ENCODE measurements around the gene ZNF81.
"Not testable (repeated sequence)": the region's sequence is repeated elsewhere in the genome, so short reads cannot be mapped to it uniquely, and the experiment has no call there.

Gene ZNF81

DNA sequence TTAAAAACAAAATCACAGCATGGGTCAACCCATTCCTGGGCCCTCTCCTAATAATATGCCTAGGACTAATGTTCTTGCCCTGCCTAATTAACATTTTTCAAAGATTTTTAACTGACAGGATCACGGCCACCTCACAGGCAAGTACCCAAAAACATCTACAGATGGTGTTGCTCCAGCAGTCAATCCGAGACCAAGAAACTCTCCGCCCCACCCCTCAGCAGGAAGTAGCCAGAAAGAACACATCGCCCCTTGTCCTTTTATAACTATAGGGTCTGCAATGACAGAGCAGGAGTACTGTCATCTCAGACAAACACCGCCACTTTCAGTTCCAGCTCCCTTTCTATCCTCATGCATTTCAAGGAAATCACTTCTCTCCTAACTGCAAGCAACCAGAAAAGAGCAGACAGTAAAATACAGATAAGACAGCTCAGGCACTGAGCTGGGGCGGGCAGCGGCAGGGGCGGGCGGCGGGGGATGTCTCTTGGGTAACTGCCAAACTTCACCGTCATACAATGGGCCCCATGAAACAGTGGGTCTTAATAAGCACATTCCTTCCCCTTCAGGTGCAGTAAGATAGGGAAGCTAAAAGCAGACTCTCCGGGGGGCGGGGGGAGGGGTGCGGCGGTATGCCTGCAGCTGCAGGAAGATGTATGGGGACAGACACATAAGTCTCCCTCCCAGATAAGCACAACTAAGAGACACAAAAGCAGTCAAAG, 99.7 kb downstream of the ZNF81 start:
- DNase-seq (ENCODE audit: low read depth), result no peak

- no peak for DNase-seq (ENCODE audit: low read depth)
These were observed 100.2 kb downstream of the ZNF81 start for GRCh38 chrX:47936940-47937317.

DNA sequence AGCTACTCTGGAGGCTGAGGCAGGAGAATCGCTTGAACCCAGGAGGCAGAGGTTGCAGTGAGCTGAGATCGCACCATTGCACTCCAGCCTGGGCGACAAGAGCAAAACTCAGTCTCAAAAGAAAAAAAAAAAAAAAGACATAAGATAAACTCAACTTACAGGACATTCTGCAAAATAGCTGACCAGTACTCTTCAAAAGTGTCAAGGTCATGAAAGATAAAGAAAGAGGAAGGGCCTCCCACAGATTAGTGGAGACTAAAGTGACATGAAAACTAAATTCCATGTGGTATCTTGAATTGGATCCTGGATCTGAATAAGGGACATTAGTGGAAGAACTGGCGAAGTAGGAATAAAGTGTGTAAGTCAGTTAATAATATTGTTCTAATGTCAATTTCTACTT, 103.7 kb downstream of the ZNF81 start:
- no peak for DNase-seq (ENCODE audit: low read depth)

- DNase-seq (ENCODE audit: low read depth), result no peak
These were observed 104.7 kb downstream of the ZNF81 start for GRCh38 chrX:47941423-47941822.

DNA sequence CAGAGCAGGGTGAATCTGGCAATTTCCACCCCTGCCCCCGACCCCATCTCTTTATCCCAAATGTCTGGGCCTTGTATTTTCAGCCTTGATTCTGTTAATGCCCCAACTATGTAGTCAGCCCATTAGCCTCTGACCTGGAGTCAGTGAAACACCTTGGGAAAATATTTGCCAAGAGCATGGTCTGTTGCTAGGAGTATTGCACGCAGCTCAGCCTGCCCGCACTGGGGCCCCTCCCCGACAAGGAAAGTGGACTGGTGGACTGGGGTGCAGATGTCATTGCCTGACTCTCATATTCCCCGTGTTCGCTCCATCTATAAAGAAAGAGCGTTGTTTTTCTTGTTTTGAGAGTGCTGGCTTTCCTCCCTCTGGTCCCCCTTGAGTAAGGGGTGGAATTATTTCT, 118.6 kb downstream of the ZNF81 start:
- not testable (repeated sequence) for DNase-seq (ENCODE audit: low read depth)

- no peak for DNase-seq (ENCODE audit: low read depth)
These were observed 119.3 kb downstream of the ZNF81 start for GRCh38 chrX:47956016-47956415.

- not testable (repeated sequence) for DNase-seq (ENCODE audit: low read depth)
These were observed 121.5 kb downstream of the ZNF81 start for GRCh38 chrX:47958206-47958605.

DNA sequence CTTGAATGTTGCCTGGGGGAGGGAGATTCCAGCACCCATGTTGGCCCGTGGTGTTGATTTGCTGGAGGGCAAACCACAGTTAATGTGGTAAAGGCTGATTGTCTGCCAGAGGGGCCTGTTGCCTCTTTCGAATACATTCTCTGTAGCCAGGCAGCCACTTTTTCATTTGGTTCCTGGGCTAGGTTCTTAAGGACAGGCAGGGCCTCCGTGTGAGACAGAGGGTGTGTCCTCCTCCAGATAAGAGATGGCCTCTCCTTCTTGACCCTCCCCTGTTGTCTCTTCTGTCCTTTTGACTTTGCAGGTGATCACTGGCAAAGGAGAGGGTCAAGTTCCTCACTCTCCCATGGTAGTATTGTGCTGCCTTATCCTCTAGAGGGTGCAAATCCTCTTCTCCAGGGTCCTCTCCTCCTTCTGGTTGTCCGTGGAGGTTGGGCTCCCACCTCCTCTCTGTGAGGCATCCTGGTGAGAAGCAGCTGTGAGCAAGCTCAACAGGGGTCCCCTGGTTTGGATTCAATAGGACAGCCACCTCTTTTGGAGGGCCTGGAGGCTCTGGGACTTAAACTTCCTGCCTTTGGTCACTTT, 122.2 kb downstream of the ZNF81 start:
- no peak for DNase-seq (ENCODE audit: low read depth)

DNA sequence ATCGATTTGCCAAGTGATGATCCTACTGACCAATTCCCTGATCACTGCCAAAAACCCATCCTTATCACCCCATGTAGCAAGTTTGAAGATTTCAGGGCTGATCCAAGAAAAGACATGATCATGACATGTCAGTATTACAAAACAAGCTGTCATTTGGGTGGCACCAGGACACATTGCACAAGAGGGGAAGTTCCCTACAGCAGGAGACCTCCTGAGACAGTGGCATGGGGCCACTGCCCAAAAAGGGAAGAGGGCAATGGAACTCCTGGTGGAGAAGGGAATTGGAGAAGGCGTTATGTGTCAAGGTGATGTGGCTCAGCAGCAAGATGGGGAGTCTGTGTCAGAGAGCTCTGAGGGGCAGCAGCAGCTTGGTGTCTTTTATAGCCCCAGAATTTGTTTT, 123.7 kb downstream of the ZNF81 start:
- no peak for DNase-seq (ENCODE audit: low read depth)

GRCh38 chrX:47961830-47962229, 125.1 kb downstream of the ZNF81 start:
- DNase-seq (ENCODE audit: low read depth), result not testable (repeated sequence)

GRCh38 chrX:47965526-47965925, 128.8 kb downstream of the ZNF81 start:
- DNase-seq (ENCODE audit: low read depth), result not testable (repeated sequence)

Data from stimulated activated CD8-positive, alpha-beta memory T cell treated with anti-CD3 and anti-CD28 coated beads, Interleukin-12 subunit alpha, Interleukin-12 subunit beta, amount 100 ng/mL, for 4 hours (primary cell).